ENCODE results near the gene VAV3. TPM values are rescaled to one million over a fixed set of nuclear protein-coding genes. Genes with fewer than 3 reads are reported as not detected.

VAV3 gene
- total and polyA plus RNA-seq, 9 of the 15 experiments (the other 6 are each of a cell fraction or from before 2014, with no cell fraction given): not detected

GRCh38 chr1:107691540-107691939 is 273.4 kb downstream of the VAV3 start:
- H3K27ac ChIP-seq (ENCODE audit: extremely low read depth, low read depth, low read length): no peak overlapping the region
- H3K36me3 ChIP-seq (ENCODE audit: control insufficient read depth, insufficient read depth, low read length): no peaks in the 10 kb centered on the region
- no peaks in the 10 kb centered on the region for H3K9me3 ChIP-seq (replicated peaks; ENCODE audit: control insufficient read depth, insufficient read depth, low read depth, low read length)
- H3K79me2 ChIP-seq (ENCODE audit: control insufficient read depth, insufficient read depth, low read length): no peaks in the 10 kb centered on the region
- no peaks in the 10 kb centered on the region for H3K9me1 ChIP-seq (ENCODE audit: control insufficient read depth, insufficient read depth, low read length)
- ChIA-PET POLR2A (no interaction called here), CTCF (ENCODE audit: low intra/inter-chr PET ratio) (no interaction called here)
- intact Hi-C loops (cut with micrococcal nuclease) (no loop called here), in situ Hi-C loops (cut with MboI) (no loop called here)
- H3K27me3 ChIP-seq (ENCODE audit: control insufficient read depth in 2 of 2, insufficient read depth in 2 of 2, low read length in 2 of 2): no peaks in the 10 kb centered on the region
- H3K9ac ChIP-seq (ENCODE audit: insufficient read depth in 1 of 2, low read depth in 2 of 2, low read length in 2 of 2): no peak overlapping the region
- H2AFZ ChIP-seq (ENCODE audit: low read depth, low read length): no peak overlapping the region
- H3K4me2 ChIP-seq (ENCODE audit: insufficient read depth, low read length): no peak overlapping the region
- no peaks in the 10 kb centered on the region for H4K20me1 ChIP-seq (replicated peaks; ENCODE audit: control insufficient read depth, insufficient read depth, low read length)
- ATAC-seq (no peak), DNase-seq (ENCODE audit: extremely low read depth in 1 of 4, low spot score in 3 of 4) (no peak), FAIRE-seq (no peak)
- BruUV-seq (replicated peaks): no TSS peak
- H3K4me3 ChIP-seq: no peak overlapping the region
- H3K4me1 ChIP-seq (replicated peaks in 1 of 2; ENCODE audit: control insufficient read depth in 2 of 2, insufficient read depth in 2 of 2, low read length in 2 of 2): no peaks in the 10 kb centered on the region
- TF ChIP-seq GATAD2A (IDR thresholded peaks at IDR 0.05) (no peak), TEAD1 (CRISPR knock-in tag; IDR thresholded peaks at IDR 0.05) (no peak), MTA3 (IDR thresholded peaks at IDR 0.05; ENCODE audit: borderline replicate concordance) (no peak), ELF1 (tag; IDR thresholded peaks at IDR 0.05) (no peak), CCAR2 (IDR thresholded peaks at IDR 0.05; ENCODE audit: low read depth, low read length) (no peak), PCBP2 (IDR thresholded peaks at IDR 0.05; ENCODE audit: low read depth, low read length, poor library complexity, severe bottlenecking) (no peak), ZNF717 (CRISPR knock-in tag; IDR thresholded peaks at IDR 0.05) (no peak), HLTF (IDR thresholded peaks at IDR 0.05) (no peak), NR3C1 (CRISPR knock-in tag; IDR thresholded peaks at IDR 0.05) (no peak), ZFX (CRISPR knock-in tag; IDR thresholded peaks at IDR 0.05) (no peak), ZNF384 (IDR thresholded peaks at IDR 0.05; ENCODE audit: low read depth, low read length) (no peak), PBX2 (CRISPR knock-in tag; IDR thresholded peaks at IDR 0.05; ENCODE audit: low read depth) (no peak), PBX2 (tag; conservative IDR thresholded peaks at IDR 0.05; ENCODE audit: low read depth) (no peak), ZNF184 (CRISPR knock-in tag; IDR thresholded peaks at IDR 0.05) (no peak), ZSCAN32 (CRISPR knock-in tag; IDR thresholded peaks at IDR 0.05) (no peak), DACH1 (IDR thresholded peaks at IDR 0.05; ENCODE audit: partially characterized antibody) (no peak), ARID1B (IDR thresholded peaks at IDR 0.05) (no peak)
